Neural cell (in vitro differentiated cells): ENCODE results near the gene MCTP2.

Experiments
- CTCF ChIP-seq: fragments of 450-650 bp; IDR thresholded peaks from 2 replicates; pipeline ENCODE4 v1.5.1; 2014; ENCODE audit warnings: antibody characterized with exemption, mild to moderate bottlenecking, moderate library complexity; ENCODE audit not compliant: poor library complexity, severe bottlenecking
- RAD21 ChIP-seq: fragments of 450-650 bp; conservative IDR thresholded peaks from 2 replicates; pipeline ENCODE4 v1.6.1; 2014; ENCODE audit warnings: antibody characterized with exemption, mild to moderate bottlenecking, moderate library complexity
- REST ChIP-seq: IDR thresholded peaks from 2 replicates; pipeline ENCODE4 v1.6.1; 2012; ENCODE audit warnings: borderline replicate concordance
- SMC3 ChIP-seq: fragments of 450-650 bp; conservative IDR thresholded peaks from 2 replicates; pipeline ENCODE4 v1.6.1; 2014; ENCODE audit warnings: antibody characterized with exemption, mild to moderate bottlenecking, moderate library complexity; ENCODE audit not compliant: poor library complexity

DNA sequence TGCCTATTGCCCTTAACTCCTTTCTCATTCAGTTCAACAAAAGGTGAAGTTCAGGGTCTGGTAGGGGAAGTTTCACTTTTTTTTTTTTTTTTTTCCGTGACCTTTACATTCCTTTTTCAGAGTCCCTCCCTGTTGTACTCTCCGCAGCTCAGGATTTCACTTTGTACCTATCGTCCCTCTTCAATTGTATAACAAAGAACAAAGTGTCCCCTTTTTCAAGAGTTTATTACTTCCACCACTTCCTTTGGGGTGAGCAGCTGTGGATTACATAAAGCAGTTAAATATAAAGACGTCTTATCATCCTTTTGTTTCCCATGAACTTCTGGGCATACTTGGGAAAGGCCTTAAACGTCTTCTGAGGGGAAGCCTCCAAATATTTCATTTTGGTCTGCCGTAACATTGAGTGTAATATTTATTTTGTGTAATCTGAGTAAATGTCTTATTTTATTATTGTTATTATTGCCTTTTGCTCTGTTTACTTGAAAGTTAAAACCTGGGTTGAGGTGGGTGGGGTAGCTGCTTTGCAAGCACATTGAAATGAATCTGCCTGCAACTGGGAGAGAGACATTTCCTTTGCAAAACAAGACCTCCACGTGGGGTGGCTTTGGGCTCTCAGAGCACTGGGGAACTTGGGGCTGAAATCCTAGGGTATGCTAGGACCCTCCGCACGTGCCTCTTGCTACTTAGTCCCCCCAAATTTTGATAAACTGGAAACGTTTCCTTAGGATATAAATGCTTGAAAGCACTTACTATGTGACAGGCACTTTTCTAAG lies 169.4 kb downstream of the MCTP2 start:
- TF ChIP-seq REST (no peak), CTCF (no peak), SMC3 (no peak), RAD21 (no peak)
